Loucy (cell line): ENCODE measurements around the gene RRAS2.

Experiments
- CTCF ChIP-seq: fragments of 200-600 bp; sonication (generic); conservative IDR thresholded peaks from 2 replicates; pipeline ENCODE4 v1.5.1; 2014; ENCODE audit warnings: mild to moderate bottlenecking, antibody characterized with exemption, low read length
- EZH2phosphoT487 ChIP-seq: fragments of 200-600 bp; IDR thresholded peaks from 2 replicates; pipeline ENCODE4 v1.6.1; 2018; ENCODE audit warnings: antibody characterized with exemption, mild to moderate bottlenecking, moderate library complexity, borderline replicate concordance

- no peak for TF ChIP-seq CTCF
- TF ChIP-seq EZH2phosphoT487: no peak
Observed at GRCh38 chr11:14386081-14386480, 27.1 kb upstream of the RRAS2 start.
